Tibial nerve (tissue), 4 donors: ENCODE measurements around the gene MALRD1. TPM values are rescaled to one million over a fixed set of nuclear protein-coding genes. Genes with fewer than 3 reads are reported as not detected.

Experiments used
- DNase-seq, 2 donors: peaks; one replicate each; pipeline ENCODE4 v3.0.0-alpha.2; 2019; ENCODE audit warnings: low spot score in 2 of 2
- H3K27ac ChIP-seq, 4 donors: fragments of 200-600 bp; sonication (generic) in 3 of 4; one replicate each; pipeline ENCODE4 v1.5.1; 2017 to 2019; ENCODE audit warnings: mild to moderate bottlenecking in 1 of 4
- H3K27me3 ChIP-seq, 2 donors: fragments of 200-600 bp; sonication (generic) in 1 of 2; one replicate each; pipeline versions ENCODE4 v1.5.1 to v1.6.0; 2017 to 2019
- H3K36me3 ChIP-seq, 3 donors: fragments of 200-600 bp; sonication (generic); one replicate each; pipeline ENCODE4 v1.5.1; 2018 to 2019
- H3K4me1 ChIP-seq, 4 donors: fragments of 200-600 bp; sonication (generic) in 3 of 4; one replicate each; pipeline ENCODE4 v1.5.1; 2017 to 2019
- H3K4me3 ChIP-seq, 4 donors: fragments of 200-600 bp; sonication (generic) in 3 of 4; one replicate each; pipeline ENCODE4 v1.5.1; 2017 to 2019; ENCODE audit warnings: mild to moderate bottlenecking in 1 of 4, moderate library complexity in 1 of 4
- H3K9me3 ChIP-seq, 4 donors: fragments of 200-600 bp; sonication (generic) in 3 of 4; one replicate each; pipeline ENCODE4 v1.5.1; 2017 to 2019
- EP300 ChIP-seq, 2 donors: sonication (generic); formaldehyde crosslinking; IDR thresholded peaks; one replicate each; pipeline ENCODE4 v1.6.1; 2017; ENCODE audit warnings: antibody characterized with exemption in 2 of 2, mild to moderate bottlenecking in 1 of 2
- POLR2A ChIP-seq, 2 donors: fragments of 450-650 bp; IDR thresholded peaks; one replicate each; pipeline ENCODE4 v1.6.1; 2017; ENCODE audit warnings: antibody characterized with exemption in 2 of 2, mild to moderate bottlenecking in 2 of 2, moderate library complexity in 2 of 2
- WGBS, 2 donors: methylation state at CpG; one replicate each; pipeline ENCODE4 v1.1.5; 2018; 5-methylcytosine and 5-hydroxymethylcytosine counted together
- total RNA-seq, 4 donors: library from RNA; depleted of rRNA; stranded (reverse); fragments of >200 nt; gene quantifications; one replicate each; pipeline ENCODE4 v1.1.0, GENCODE V29; 2016
- TF ChIP-seq, protein P1 (sequence below), 5 experiments: fragments of 200-600 bp in 3 of 5; fragments of 450-650 bp in 2 of 5; sonication (generic) in 3 of 5; IDR thresholded peaks; one replicate each; pipeline ENCODE4 v1.5.1; 2016 to 2019; ENCODE audit warnings: antibody characterized with exemption in 5 of 5, mild to moderate bottlenecking in 3 of 5, moderate library complexity in 2 of 5

The MALRD1 gene
- total RNA-seq, 4 donors from 2014 or later, result 1.3 to 5.4 (median 3.6) TPM; not detected in 1

DNA sequence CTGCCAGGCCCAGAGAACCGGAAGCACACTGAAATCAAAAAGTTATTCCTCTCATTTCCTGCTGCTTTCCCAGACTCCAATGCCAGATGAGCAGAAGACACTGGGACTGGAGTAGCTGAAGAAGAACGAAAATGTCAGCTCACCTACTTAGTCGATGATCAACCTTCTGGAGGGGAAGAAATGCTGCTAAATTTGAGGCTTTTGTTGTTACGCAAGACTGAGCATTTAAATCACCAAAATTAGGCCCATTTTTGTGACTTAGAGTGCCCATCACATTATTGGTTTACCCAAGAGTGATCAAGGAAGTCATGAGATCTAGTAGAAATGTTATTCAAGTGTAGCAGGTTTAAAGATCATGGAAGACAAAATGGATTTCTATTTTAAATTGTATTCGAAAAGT lies 585.6 kb downstream of the MALRD1 start:
- H3K4me1 ChIP-seq, result peaks cover 0 to 28% (median 2%) of the 10 kb centered on the region in 4 donors

DNA sequence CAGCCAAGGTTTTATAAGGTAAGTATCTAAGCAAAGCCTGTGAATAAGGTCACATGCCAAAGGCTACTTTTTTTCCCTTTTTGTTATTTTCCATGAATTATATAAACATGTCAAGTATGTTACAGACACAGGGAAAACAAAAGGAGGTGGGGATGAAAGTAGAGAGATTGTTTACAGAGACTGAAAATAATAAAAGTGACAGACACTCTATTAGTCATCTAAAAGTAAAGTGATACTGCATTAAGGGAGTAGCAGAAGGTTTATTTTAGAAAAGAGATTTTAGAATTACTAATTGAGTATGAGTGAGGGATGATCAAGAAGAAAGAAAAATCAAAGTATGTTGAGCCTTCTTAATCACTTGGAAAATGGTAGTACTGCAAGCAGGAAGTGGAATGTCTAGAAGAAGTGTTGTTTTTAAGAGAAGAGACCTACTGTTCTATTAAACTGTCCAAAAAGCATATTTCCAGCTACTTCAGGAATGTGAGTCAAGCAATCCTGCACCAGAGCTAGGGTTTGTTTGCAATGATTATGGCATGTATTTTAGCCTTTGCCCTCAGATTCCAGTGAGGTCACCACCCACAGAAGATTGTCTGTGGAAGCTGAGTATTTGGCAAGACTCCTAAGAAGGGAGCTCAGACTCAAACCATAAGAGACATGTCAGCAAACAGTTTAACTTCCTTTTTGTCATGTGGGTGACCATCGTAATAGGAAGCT lies 589.7 kb downstream of the MALRD1 start:
- Histone ChIP-seq H3K27me3 (no peaks in the 10 kb centered on the region), H3K36me3 (no peaks in the 10 kb centered on the region), H3K4me3 (peak overlapping the region; percentile 22 to 47 (median 32)), H3K4me1 (peaks cover 0 to 19% (median 0%) of the 10 kb centered on the region in 4 donors), H3K27ac (peak overlapping the region; percentile 31 to 90 (median 69)), H3K9me3 (no peaks in the 10 kb centered on the region)
- DNase-seq, result peak in 1 of 2 donors; percentile 18
- TF ChIP-seq, protein P1, sequence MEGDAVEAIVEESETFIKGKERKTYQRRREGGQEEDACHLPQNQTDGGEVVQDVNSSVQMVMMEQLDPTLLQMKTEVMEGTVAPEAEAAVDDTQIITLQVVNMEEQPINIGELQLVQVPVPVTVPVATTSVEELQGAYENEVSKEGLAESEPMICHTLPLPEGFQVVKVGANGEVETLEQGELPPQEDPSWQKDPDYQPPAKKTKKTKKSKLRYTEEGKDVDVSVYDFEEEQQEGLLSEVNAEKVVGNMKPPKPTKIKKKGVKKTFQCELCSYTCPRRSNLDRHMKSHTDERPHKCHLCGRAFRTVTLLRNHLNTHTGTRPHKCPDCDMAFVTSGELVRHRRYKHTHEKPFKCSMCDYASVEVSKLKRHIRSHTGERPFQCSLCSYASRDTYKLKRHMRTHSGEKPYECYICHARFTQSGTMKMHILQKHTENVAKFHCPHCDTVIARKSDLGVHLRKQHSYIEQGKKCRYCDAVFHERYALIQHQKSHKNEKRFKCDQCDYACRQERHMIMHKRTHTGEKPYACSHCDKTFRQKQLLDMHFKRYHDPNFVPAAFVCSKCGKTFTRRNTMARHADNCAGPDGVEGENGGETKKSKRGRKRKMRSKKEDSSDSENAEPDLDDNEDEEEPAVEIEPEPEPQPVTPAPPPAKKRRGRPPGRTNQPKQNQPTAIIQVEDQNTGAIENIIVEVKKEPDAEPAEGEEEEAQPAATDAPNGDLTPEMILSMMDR (IDR thresholded peaks at IDR 0.05), result no peak
- TF ChIP-seq EP300 (IDR thresholded peaks at IDR 0.05) (peak; percentile 24 to 69), POLR2A (IDR thresholded peaks at IDR 0.05) (no peak)
- 2 to 6% methylated on average over 1 of the region's 1 CpG for WGBS, 2 donors

More for the DNA sequence above, 585.6 kb downstream of the MALRD1 start:
- no peak for DNase-seq
- Histone ChIP-seq H3K27me3 (no peaks in the 10 kb centered on the region), H3K4me3 (no peak overlapping the region), H3K9me3 (no peaks in the 10 kb centered on the region), H3K36me3 (no peaks in the 10 kb centered on the region), H3K27ac (no peak overlapping the region)
- no peak for TF ChIP-seq POLR2A (IDR thresholded peaks at IDR 0.05)
- TF ChIP-seq, protein P1 (IDR thresholded peaks at IDR 0.05), result no peak
- no peak for TF ChIP-seq EP300 (IDR thresholded peaks at IDR 0.05)
- WGBS, 2 donors, result 91 to 98% methylated on average over 5 of the region's 5 CpGs

GRCh38 chr10:19638896-19639233 lies 590.3 kb downstream of the MALRD1 start:
- Histone ChIP-seq H3K4me1 (peaks cover 0 to 19% (median 0%) of the 10 kb centered on the region in 4 donors), H3K9me3 (no peaks in the 10 kb centered on the region), H3K4me3 (peak overlapping the region; percentile 22 to 47 (median 32)), H3K27me3 (no peaks in the 10 kb centered on the region), H3K36me3 (no peaks in the 10 kb centered on the region), H3K27ac (peak overlapping the region; percentile 31 to 90 (median 69))
- TF ChIP-seq, protein P1 (IDR thresholded peaks at IDR 0.05), result no peak
- TF ChIP-seq POLR2A (IDR thresholded peaks at IDR 0.05) (no peak), EP300 (IDR thresholded peaks at IDR 0.05) (no peak)
- WGBS, 2 donors, result 6 to 12% methylated on average over 3 of the region's 3 CpGs
- DNase-seq, result no peak

DNA sequence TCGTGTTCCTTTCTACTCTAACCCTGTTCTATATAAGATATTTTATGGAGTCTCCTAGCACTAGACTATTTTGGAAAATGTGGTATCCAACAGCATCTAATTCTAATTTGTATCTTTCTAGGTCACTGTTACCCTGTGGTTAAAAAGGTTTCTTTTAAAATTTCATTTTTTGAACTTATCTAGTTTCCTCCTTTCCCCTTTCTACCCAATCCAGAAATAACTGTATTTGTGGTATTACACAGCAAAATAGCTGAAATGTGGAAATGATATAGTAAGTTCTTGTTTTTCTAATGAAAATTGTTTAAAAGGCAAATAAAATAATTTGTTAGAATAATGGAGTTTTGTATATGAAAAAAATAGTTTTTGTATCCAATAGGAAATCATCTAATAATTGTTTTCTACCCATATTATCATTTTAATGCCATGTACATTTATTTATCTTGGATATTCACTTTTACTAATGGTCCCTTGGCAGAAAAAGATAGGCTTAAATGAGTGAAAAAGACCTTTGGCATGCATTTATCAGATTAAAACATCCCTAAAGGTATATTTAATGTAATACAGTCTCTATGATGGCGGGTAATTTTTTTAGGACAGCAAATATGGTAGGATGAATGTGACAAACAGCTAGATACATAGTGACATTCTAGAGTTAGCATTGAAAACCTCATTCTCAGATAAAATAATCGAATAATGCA lies 592.1 kb downstream of the MALRD1 start:
- no peak for DNase-seq
- Histone ChIP-seq H3K4me3 (no peak overlapping the region), H3K4me1 (peaks cover 0 to 19% (median 0%) of the 10 kb centered on the region in 4 donors), H3K36me3 (no peaks in the 10 kb centered on the region), H3K27me3 (no peaks in the 10 kb centered on the region), H3K27ac (no peak overlapping the region), H3K9me3 (no peaks in the 10 kb centered on the region)
- WGBS, 2 donors, result 80 to 81% methylated on average over 3 of the region's 3 CpGs
- TF ChIP-seq POLR2A (IDR thresholded peaks at IDR 0.05), result no peak
- TF ChIP-seq, protein P1 (IDR thresholded peaks at IDR 0.05), result no peak
- TF ChIP-seq EP300 (IDR thresholded peaks at IDR 0.05), result no peak

GRCh38 chr10:19651549-19651948 lies 602.9 kb downstream of the MALRD1 start:
- Histone ChIP-seq H3K27me3 (no peaks in the 10 kb centered on the region), H3K4me3 (no peak overlapping the region), H3K27ac (no peak overlapping the region), H3K9me3 (peaks cover 0 to 8% (median 0%) of the 10 kb centered on the region in 4 donors), H3K36me3 (no peaks in the 10 kb centered on the region), H3K4me1 (no peaks in the 10 kb centered on the region)
- DNase-seq, result no peak
- WGBS, 2 donors, result 50 to 57% methylated on average over 1 of the region's 1 CpG
- no peak for TF ChIP-seq POLR2A (IDR thresholded peaks at IDR 0.05)
- TF ChIP-seq, protein P1 (IDR thresholded peaks at IDR 0.05), result no peak
- no peak for TF ChIP-seq EP300 (IDR thresholded peaks at IDR 0.05)
